ENCODE results near the gene ARF6. TPM values are rescaled to one million over a fixed set of nuclear protein-coding genes. Genes with fewer than 3 reads are reported as not detected.

ARF6 gene
- 69.3 and 70.2 TPM in 2 replicates for total RNA-seq

GRCh38 chr14:49892636-49893308 is at the start of gene ARF6:
TSS of gene ARF6 (plus strand) at chr14:49893082. CDS start at chr14:49893737, 655 bp downstream.

GRCh38 chr14:49852301-49853157 is 40.4 kb upstream of the ARF6 start, which contains the start of gene NEMF:
TSS of gene NEMF (minus strand) at chr14:49852788. CDS start at chr14:49852753, 35 bp downstream.

Other genes starting within 250 kb of the ARF6 start
- 7.7 and 10.3 TPM in 2 replicates for gene POLE2, start 204.9 kb upstream of the ARF6 start, total RNA-seq
- 2.2 and 3.8 TPM in 2 replicates for gene KLHDC1, start 200.0 kb upstream of the ARF6 start, total RNA-seq
- 109 and 131 TPM in 2 replicates for gene KLHDC2, start 124.9 kb upstream of the ARF6 start, total RNA-seq
- 69.8 and 81.7 TPM in 2 replicates for gene NEMF, start 40.3 kb upstream of the ARF6 start, total RNA-seq
- 3.7 and 3.8 TPM in 2 replicates for gene VCPKMT, start 223.5 kb downstream of the ARF6 start, total RNA-seq

Measured in aortic smooth muscle cell (primary cell).